Activated naive CD8-positive, alpha-beta T cell treated with anti-CD3 and anti-CD28 coated beads, Interleukin-2, amount 50 U/mL, for 24 hours (primary cell): ENCODE results near the gene MAP7D1.
"Not testable (repeated sequence)": the region's sequence is repeated elsewhere in the genome, so short reads cannot be mapped to it uniquely, and the experiment has no call there.

Experiments
- ATAC-seq: fragments of 150-1000 bp; cut with Tn5 transposase; one replicate; pipeline ENCODE4 v1.10.0; 2021
- DNase-seq: peaks from one replicate; pipeline ENCODE4 v3.0.0; 2021
- H3K27ac Mint-ChIP-seq: one replicate; pipeline ENCODE4 v1.8.0; 2021; ENCODE audit warnings: mild to moderate bottlenecking, mixed read lengths
- H3K27me3 Mint-ChIP-seq: one replicate; pipeline ENCODE4 v1.8.0; 2021; ENCODE audit warnings: mixed read lengths
- H3K36me3 Mint-ChIP-seq: one replicate; pipeline ENCODE4 v1.8.0; 2021; ENCODE audit warnings: low read depth, mixed read lengths
- H3K4me1 Mint-ChIP-seq: one replicate; pipeline ENCODE4 v1.8.0; 2021; ENCODE audit warnings: mixed read lengths
- H3K4me3 Mint-ChIP-seq: one replicate; pipeline ENCODE4 v1.8.0; 2021; ENCODE audit warnings: mild to moderate bottlenecking, moderate library complexity, mixed read lengths
- H3K9me3 Mint-ChIP-seq: one replicate; pipeline ENCODE4 v1.8.0; 2021; ENCODE audit warnings: mixed read lengths

Gene MAP7D1

DNA sequence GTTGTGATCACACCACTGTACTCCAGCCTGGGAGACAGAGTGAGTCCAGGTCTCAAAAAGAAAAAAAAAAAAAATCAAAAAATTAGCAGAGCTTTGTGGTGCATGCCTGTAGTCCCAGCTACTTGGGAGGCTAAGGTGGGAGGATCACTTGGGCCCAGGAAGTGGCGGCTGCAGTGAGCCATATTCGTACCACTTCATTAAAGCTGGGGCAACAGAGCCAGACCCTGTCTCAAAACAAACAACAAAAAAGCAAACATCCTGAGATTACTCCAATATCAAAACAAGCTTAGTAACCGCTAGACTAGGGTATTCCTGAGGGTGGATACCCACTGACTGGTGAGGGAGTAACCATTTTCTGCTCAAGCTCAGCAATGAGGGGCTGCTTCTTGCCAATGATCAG lies 55.3 kb downstream of the MAP7D1 start:
- H3K4me1 Mint-ChIP-seq: peaks cover 9% of the 10 kb centered on the region
- H3K9me3 Mint-ChIP-seq: no peaks in the 10 kb centered on the region
- H3K4me3 Mint-ChIP-seq: no peak overlapping the region
- ATAC-seq (no peak), DNase-seq (no peak)
- no peak overlapping the region for H3K27ac Mint-ChIP-seq
- no peaks in the 10 kb centered on the region for H3K27me3 Mint-ChIP-seq
- H3K36me3 Mint-ChIP-seq: no peaks in the 10 kb centered on the region

DNA sequence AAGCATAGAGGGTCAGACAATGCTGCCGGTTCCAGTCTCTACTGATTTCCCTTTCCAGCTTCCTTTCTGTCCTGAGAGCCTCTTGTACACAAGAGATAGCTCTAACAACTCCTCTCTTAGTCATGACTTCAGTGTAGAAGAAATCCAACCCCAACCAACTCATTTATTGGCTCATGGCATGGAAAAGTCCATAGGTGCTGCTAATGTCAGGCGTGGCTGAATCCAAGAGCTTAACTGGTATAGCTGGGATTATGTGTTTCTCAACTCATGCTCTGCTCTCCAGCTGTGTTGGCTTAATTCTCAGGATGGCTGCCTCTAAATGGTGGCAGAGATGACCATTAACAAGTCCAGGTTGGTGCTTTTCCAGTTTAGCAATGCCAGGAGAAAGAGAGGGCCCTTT lies 55.9 kb downstream of the MAP7D1 start:
- Mint-ChIP-seq H3K27ac (no peak overlapping the region), H3K36me3 (no peaks in the 10 kb centered on the region), H3K27me3 (no peaks in the 10 kb centered on the region), H3K4me3 (no peak overlapping the region), H3K4me1 (peaks cover 5% of the 10 kb centered on the region), H3K9me3 (no peaks in the 10 kb centered on the region)
- DNase-seq (no peak), ATAC-seq (no peak)

DNA sequence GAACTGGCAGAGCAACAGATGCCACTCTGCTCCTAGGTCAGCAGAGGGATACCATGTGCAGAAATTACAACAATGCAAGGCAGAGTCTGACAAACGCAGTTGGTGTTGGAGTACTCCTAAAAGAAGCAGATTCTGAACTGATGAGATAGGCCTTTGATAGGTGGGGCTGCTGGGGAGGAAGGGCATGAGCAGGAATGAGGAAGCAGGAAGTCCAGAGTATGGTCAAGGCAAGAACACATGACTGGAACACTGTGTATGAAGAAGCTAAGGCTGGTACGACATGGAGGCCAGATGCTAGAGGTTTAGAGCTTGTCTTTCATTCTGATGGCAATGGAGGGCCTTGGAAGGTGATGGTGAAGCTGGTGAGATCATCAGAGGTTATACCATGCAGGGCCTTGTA lies 56.8 kb downstream of the MAP7D1 start:
- no peaks in the 10 kb centered on the region for H3K27me3 Mint-ChIP-seq
- H3K36me3 Mint-ChIP-seq: no peaks in the 10 kb centered on the region
- DNase-seq: no peak
- peaks cover 8% of the 10 kb centered on the region for H3K4me1 Mint-ChIP-seq
- H3K4me3 Mint-ChIP-seq: no peak overlapping the region
- H3K27ac Mint-ChIP-seq: no peak overlapping the region
- no peak for ATAC-seq
- H3K9me3 Mint-ChIP-seq: no peaks in the 10 kb centered on the region

- Mint-ChIP-seq H3K36me3 (no peaks in the 10 kb centered on the region), H3K4me1 (peaks cover 9% of the 10 kb centered on the region), H3K27ac (peak overlapping the region; percentile 67), H3K27me3 (no peaks in the 10 kb centered on the region), H3K9me3 (no peaks in the 10 kb centered on the region), H3K4me3 (no peak overlapping the region)
- no peak for DNase-seq
- ATAC-seq: peak; percentile 36
These were observed 61.7 kb downstream of the MAP7D1 start for GRCh38 chr1:36217670-36218069.

DNA sequence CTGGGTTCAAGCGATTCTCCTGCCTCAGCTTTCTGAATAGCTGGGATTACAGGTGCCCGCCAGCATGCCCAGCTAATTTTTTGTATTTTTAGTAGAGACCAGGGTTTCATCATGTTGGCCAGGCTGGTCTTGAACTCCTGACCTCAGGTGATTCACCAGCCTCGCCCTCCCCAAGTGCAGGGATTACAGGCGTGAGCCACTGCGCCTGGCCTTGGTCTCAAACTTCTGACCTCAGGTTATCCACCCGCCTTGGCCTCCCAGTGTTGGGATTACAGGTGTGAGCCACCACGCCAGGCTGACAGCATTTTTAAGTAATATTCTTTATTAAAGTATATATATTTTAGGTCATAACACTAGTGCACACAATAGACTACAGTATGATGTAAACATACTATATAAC lies 65.9 kb downstream of the MAP7D1 start:
- not testable (repeated sequence) for H3K27ac Mint-ChIP-seq, H3K9me3 Mint-ChIP-seq, H3K27me3 Mint-ChIP-seq, ATAC-seq, H3K4me3 Mint-ChIP-seq, DNase-seq
- Mint-ChIP-seq H3K36me3 (peaks cover 17% of the 10 kb centered on the region), H3K4me1 (peaks cover 31% of the 10 kb centered on the region)

DNA sequence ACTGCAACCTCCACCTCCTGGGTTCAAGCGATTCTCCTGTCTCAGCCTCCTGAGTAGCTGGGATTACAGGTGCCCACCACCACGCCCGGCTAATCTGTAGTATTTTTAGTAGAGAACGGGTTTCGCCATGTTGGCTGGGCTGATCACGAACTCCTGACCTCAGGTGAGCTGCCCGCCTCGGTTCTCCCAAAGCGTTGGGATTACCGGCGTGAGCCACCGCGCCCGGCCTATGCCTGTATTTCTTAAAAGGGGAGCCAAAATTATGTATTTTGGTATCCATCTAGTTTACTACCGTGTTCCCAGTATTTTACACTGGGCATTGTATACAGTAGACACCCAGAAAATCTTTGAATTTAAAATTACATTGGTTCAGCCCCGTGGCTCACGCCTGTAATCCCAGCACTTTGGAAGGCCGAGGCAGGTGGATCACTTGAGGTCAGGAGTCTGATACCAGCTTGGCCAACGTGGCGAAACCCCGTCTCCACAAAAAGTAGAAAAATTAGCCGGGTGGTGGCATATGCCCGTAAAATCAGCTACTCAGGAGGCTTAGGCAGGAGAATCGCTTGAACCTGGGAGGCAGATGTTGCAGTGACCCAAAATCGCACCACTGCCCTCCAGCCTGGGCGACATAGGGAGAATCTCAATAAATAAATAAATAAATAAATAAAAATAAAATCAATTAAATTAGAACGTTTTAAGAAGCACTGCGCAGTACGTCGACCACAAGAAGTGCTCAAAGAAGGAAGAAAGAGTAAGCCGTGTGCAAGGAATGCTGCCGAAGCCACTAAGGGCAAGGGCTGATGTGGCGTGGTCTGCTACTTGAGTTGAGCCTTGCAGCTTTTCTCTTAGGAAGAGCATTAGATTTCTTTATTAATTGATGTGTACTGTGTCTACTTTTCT lies 66.8 kb downstream of the MAP7D1 start:
- Mint-ChIP-seq H3K27ac (peak overlapping the region; percentile 99), H3K36me3 (peaks cover 22% of the 10 kb centered on the region), H3K9me3 (no peaks in the 10 kb centered on the region), H3K27me3 (no peaks in the 10 kb centered on the region), H3K4me3 (peak overlapping the region; percentile 92), H3K4me1 (peaks cover 30% of the 10 kb centered on the region)
- no peak for DNase-seq
- no peak for ATAC-seq

GRCh38 chr1:36223381-36223995 lies 67.5 kb downstream of the MAP7D1 start:
- H3K36me3 Mint-ChIP-seq: peaks cover 25% of the 10 kb centered on the region

GRCh38 chr1:36223996-36224536 lies 68.1 kb downstream of the MAP7D1 start, which contains the start of gene THRAP3:
TSS of gene THRAP3 (plus strand) at chr1:36224443. CDS start at chr1:36282564, 58,121 bp downstream.
- peaks cover 28% of the 10 kb centered on the region for H3K36me3 Mint-ChIP-seq
- peak; percentile 97 for ATAC-seq
- H3K4me3 Mint-ChIP-seq: peak within 1 kb of the TSS; percentile 92
- peak; percentile 99 for DNase-seq
- H3K9me3 Mint-ChIP-seq: no peaks in the 10 kb centered on the region
- peaks cover 37% of the 10 kb centered on the region for H3K4me1 Mint-ChIP-seq
- no peaks in the 10 kb centered on the region for H3K27me3 Mint-ChIP-seq
- peak within 1 kb of the TSS; percentile 99 for H3K27ac Mint-ChIP-seq

More at GRCh38 chr1:36223381-36223995, 67.5 kb downstream of the MAP7D1 start:
- Mint-ChIP-seq H3K9me3 (no peaks in the 10 kb centered on the region), H3K27me3 (no peaks in the 10 kb centered on the region), H3K4me3 (peak overlapping the region; percentile 92), H3K27ac (peak overlapping the region; percentile 99), H3K4me1 (peaks cover 34% of the 10 kb centered on the region)
- DNase-seq (peak; percentile 36), ATAC-seq (peak; percentile 48)

- peak; percentile 82 for DNase-seq
- H3K36me3 Mint-ChIP-seq: peaks cover 30% of the 10 kb centered on the region
- peaks cover 37% of the 10 kb centered on the region for H3K4me1 Mint-ChIP-seq
- ATAC-seq: peak; percentile 75
- H3K27me3 Mint-ChIP-seq: no peaks in the 10 kb centered on the region
- peak overlapping the region; percentile 99 for H3K27ac Mint-ChIP-seq
- H3K4me3 Mint-ChIP-seq: peak overlapping the region; percentile 92
- no peaks in the 10 kb centered on the region for H3K9me3 Mint-ChIP-seq
These were observed 68.8 kb downstream of the MAP7D1 start for GRCh38 chr1:36224537-36225282.

DNA sequence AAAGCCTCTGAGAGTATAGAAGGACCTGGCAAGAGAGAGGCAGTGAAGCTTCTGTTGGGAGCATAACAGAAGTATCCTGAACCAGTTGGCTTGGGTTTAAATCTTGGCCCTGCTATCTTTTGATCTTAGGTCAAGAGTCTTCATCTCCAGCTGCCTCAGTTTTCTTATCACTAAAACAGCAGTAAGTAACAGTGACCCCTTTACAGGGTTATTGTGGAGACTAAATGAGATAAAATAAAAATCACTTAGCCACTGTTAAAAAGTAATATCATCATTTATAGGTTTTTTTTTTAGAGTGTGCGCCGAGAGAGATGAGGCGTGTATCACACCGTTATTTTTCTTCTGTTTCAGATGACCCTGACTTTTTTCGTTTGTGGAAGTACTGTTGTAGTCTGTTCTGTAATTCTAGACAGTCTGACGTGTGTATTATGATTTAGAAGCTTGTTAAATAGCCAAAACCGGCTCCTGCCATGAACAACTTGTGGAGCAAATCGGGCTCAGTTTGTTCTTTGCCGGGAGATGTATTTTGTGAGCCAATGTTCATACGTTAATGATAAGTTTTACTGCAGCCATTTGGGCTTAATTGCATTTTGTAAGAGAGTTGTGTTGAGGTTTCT lies 69.4 kb downstream of the MAP7D1 start:
- H3K27ac Mint-ChIP-seq: peak overlapping the region; percentile 99
- H3K27me3 Mint-ChIP-seq: no peaks in the 10 kb centered on the region
- ATAC-seq: no peak
- no peak for DNase-seq
- peaks cover 38% of the 10 kb centered on the region for H3K4me1 Mint-ChIP-seq
- H3K9me3 Mint-ChIP-seq: no peaks in the 10 kb centered on the region
- peak overlapping the region; percentile 92 for H3K4me3 Mint-ChIP-seq
- H3K36me3 Mint-ChIP-seq: peaks cover 32% of the 10 kb centered on the region

DNA sequence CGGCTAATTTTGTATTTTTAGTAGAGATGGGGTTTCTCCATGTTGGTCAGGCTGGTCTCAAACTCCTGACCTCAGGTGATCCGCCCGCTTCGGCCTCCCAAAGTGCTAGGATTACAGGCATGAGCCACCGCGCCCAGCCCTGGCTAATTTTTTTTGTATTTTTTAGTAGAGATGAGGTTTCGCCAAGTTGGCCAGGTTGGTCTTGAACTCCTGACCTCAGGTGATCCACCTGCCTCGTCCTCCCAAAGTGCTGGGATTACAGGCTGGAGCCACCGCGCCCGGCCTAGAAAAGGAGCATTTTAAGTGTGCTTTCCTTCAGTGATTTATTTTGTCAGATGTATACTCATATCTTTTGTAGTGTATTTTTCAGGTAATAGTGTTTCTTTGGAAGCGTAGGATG lies 74.3 kb downstream of the MAP7D1 start:
- H3K9me3 Mint-ChIP-seq, H3K27me3 Mint-ChIP-seq, H3K4me3 Mint-ChIP-seq, DNase-seq, H3K27ac Mint-ChIP-seq, ATAC-seq: not testable (repeated sequence)
- peaks cover 70% of the 10 kb centered on the region for H3K4me1 Mint-ChIP-seq
- H3K36me3 Mint-ChIP-seq: peaks cover 59% of the 10 kb centered on the region
